HG02852 (cell line): ENCODE measurements around the gene BCAR1.
A peak's percentile ranks its signal among the peaks of the same experiment; 100 is the strongest.
"Not testable (repeated sequence)": the region's sequence is repeated elsewhere in the genome, so short reads cannot be mapped to it uniquely, and the experiment has no call there.

Experiments
- ATAC-seq: cut with Tn5 transposase; IDR thresholded peaks from one replicate; pipeline ENCODE4 v1.9.1; 2021; ENCODE audit warnings: mild to moderate bottlenecking, moderate library complexity; ENCODE audit not compliant: unreplicated experiment

BCAR1 gene

DNA sequence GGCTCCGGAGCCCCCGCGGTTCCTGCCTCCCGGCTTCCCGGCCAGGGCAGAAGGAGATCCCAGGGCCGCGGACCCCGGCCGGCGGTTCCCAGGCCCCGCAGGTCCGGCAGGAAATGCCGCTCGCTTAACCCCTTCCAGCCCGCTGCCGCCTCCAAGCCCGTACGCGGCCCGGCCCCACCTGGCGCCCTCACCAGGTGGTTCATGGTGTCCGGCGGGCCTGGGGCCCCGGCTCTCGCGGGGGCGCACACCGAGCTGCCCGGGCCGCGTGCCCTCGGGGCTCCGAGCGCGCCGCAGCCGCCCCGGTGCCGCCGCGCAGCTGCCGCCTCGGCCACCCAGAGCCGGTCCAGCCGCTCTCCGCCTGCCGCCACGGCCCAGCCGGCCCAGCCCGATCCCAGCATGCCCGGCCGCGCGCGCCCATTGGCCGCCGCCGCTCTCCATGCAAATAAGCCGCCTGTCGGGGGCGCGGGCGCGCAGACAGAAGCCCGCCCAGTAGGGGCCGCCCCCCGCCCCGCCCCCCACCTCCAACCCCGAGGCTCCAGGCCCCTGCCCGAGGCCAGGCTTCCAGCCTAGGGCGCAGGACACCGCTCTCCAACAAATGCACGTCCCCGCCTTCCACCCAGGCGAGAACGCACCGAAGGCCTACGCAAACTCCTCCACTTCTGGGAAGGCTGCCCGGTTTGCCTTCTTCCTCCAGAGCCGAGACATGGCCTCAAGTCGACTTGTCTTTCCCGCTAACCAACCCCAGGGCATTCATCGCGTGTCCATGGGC lies at the start of gene BCAR1:
TSS of gene BCAR1 (minus strand) at position 345 of the 769 bp plus-strand sequence. CDS start at position 203, 142 bp downstream.
- peak; percentile 79 for ATAC-seq

GRCh38 chr16:75298267-75298666 lies 46.8 kb upstream of the BCAR1 start:
- no peak for ATAC-seq

GRCh38 chr16:75296606-75297005 lies 45.2 kb upstream of the BCAR1 start:
- no peak for ATAC-seq

- no peak for ATAC-seq
These were observed 43.5 kb upstream of the BCAR1 start for GRCh38 chr16:75294773-75295459.

GRCh38 chr16:75293772-75294171 lies 42.3 kb upstream of the BCAR1 start:
- no peak for ATAC-seq

- no peak for ATAC-seq
These were observed 41.7 kb upstream of the BCAR1 start for GRCh38 chr16:75293173-75293572.

GRCh38 chr16:75292691-75293090 lies 41.3 kb upstream of the BCAR1 start:
- no peak for ATAC-seq

GRCh38 chr16:75289189-75289588 lies 37.8 kb upstream of the BCAR1 start:
- ATAC-seq: no peak

- no peak for ATAC-seq
These were observed 37.2 kb upstream of the BCAR1 start for GRCh38 chr16:75288596-75289120.

DNA sequence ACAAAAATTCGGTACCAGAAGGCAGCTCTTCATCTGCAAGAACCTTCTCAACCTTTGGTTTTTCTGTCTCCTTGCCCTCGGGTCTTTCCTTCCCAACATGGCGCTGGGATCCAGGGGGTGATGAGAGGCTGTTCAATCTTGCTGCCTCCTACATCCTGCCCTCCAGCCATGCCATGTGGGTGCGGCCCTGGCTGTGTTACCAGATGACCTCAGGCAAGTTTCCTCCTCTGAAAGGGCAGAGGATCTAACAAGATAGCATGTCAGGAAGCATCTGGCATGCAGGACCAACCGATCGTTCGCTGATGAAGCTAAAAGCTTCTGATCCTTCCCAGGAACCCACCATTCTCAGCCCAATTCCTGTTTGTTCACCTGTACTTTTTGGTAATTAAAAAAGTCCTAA lies 36.8 kb upstream of the BCAR1 start:
- ATAC-seq: no peak

DNA sequence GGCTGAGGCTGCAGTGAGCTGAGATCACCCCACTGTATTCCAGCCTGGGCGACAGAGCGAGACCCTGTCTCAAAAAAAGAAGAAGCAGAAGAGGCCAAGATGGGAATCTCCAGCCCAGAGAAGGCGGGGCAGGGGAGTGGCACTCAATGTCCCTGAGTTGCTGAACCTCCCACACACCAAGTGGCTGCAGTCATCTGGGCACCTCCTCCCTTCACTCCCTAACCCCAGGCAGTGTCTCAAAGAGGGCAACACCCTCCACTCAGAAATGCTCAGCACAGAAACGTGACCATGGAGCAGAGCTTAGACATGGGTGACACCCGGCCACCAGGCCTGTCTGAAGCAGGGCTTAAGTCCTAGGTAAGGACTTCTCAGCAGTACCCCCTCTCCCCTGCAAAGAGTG lies 36.3 kb upstream of the BCAR1 start:
- no peak for ATAC-seq

DNA sequence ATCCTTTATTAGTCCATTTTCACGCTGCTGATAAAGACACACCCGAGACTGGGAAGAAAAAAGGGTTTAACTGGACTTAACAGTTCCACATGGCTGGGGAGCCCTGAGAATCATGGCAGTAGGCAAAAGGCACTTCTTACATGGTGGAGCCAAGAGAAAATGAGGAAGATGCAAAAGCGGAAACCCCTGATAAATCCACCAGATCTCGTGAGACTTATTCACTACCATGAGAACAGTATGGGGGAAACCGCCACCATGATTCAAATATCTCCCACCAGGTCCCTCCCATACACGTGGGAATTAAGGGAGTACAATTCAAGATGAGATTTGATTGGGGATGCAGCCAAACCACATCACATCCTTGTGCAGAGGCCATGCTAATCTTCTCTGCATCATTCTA lies 35.0 kb upstream of the BCAR1 start:
- ATAC-seq: no peak

DNA sequence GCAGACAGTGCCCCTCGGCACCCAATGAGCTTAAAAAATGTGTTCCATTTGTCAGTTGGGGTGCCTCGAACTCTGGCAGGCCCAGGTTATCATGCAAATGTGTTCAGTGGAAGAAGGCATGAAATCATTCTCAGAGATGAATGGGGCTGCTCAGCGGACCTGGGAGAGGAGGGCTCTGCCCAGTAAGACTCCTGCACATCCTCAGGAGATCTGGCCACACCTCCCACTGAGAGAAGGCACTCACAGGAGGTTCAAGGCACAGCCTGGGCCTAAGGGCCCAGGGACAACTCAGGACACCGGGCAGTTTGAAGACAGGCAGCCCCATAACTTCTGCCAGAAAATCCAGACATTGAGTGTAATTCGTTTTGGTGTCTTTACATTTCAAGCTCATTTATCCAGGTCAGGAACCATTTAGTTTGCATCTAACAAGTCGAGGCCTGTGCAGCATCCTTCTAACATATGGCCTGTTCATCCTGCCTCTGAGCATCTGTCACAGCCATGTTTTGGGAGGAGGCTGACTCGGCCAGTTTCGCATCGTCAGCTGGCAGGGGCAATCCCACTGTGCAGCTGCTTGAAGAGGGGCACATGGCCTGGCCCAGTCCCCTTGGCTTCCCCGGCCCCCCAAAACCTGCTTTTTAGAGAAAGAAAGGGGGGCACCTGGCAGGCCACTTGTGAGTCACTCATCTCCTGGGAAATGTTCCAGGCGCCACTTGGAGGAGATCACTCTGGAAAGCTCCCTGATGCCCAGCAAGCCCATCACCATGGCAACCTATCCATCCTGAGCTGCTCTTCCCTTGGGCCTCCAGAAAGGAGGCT lies 31.2 kb upstream of the BCAR1 start:
- ATAC-seq: no peak

- ATAC-seq: no peak
These were observed 30.4 kb upstream of the BCAR1 start for GRCh38 chr16:75281826-75282225.

- not testable (repeated sequence) for ATAC-seq
These were observed 29.6 kb upstream of the BCAR1 start for GRCh38 chr16:75281009-75281408.

- no peak for ATAC-seq
These were observed 28.9 kb upstream of the BCAR1 start for GRCh38 chr16:75280331-75280804.

DNA sequence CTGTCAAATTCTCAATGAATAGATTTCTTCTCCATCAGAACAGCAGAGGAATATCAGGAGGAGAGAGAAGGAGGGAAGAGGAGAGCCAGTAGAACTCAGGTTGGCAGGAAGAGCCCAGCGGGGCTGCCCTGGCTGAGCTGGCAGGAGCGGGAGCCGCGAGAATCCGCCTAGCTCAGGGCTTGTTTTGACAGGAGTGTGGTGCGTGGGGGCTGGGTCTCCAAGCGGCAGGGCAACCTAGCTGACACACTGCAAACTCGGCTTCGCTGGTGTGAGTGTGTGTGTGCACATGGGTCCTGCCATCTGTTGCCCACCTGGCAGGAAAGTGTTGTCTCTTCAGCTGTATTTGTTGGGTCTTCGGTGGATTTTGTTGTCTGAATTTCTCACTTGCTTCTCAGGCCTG lies 27.9 kb upstream of the BCAR1 start:
- ATAC-seq: no peak

GRCh38 chr16:75273054-75273925 lies 21.9 kb upstream of the BCAR1 start:
- ATAC-seq: no peak

GRCh38 chr16:75272629-75273028 lies 21.2 kb upstream of the BCAR1 start:
- not testable (repeated sequence) for ATAC-seq

DNA sequence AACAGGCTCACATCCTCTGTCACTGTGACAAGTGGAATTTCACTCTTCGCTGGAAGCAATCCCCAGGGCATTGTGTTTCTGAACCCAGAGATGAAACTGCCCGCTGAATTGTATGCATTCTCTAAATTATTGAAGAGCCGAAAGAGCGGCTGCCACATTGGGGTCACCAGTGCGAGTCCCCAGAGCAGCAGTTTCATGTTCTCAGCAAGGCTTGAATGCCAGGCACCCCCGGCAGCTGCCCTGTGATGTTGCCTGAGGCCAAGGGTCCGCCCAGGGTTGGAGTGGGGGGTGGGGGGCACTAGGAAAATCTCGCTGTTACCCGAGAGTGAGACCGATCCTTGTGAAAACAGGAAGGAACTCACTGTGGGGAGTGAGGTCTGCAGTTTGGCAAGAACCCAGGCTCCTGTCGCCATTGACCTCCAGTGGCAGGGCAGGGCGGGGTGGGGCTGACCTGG lies 20.7 kb upstream of the BCAR1 start:
- ATAC-seq: no peak
